Mesothelial cell of epicardium (in vitro differentiated cells): ENCODE results near the gene MOB3C. TPM values are rescaled to one million over a fixed set of nuclear protein-coding genes. Genes with fewer than 3 reads are reported as not detected.

Experiments
- DNase-seq, 2 experiments: peaks; one replicate each; pipeline ENCODE4 v3.0.0; 2021; ENCODE audit warnings: low spot score in 2 of 2; ENCODE audit not compliant: unreplicated experiment in 2 of 2
- H3K27ac Mint-ChIP-seq: 2 replicates; pipeline ENCODE4 v1.8.0; 2021; ENCODE audit warnings: mixed read lengths
- H3K27me3 Mint-ChIP-seq: 2 replicates; pipeline ENCODE4 v1.8.0; 2021; ENCODE audit warnings: low read depth, mixed read lengths
- H3K36me3 Mint-ChIP-seq: 2 replicates; pipeline ENCODE4 v1.8.0; 2021; ENCODE audit warnings: mixed read lengths
- H3K4me1 Mint-ChIP-seq: 2 replicates; pipeline ENCODE4 v1.8.0; 2021; ENCODE audit warnings: mixed read lengths
- H3K4me3 Mint-ChIP-seq: 2 replicates; pipeline ENCODE4 v1.8.0; 2021; ENCODE audit warnings: mild to moderate bottlenecking, moderate library complexity, mixed read lengths
- H3K9me3 Mint-ChIP-seq: 2 replicates; pipeline ENCODE4 v1.8.0; 2021; ENCODE audit warnings: mixed read lengths
- CTCF ChIP-seq: fragments of 200-600 bp; sonication (generic); IDR thresholded peaks from one replicate; pipeline ENCODE4 v1.5.0; 2021; ENCODE audit warnings: antibody characterized with exemption; ENCODE audit not compliant: unreplicated experiment
- total RNA-seq: library from RNA; stranded (reverse); gene quantifications from 3 replicates; pipeline ENCODE4 v1.2.1, GENCODE V29; 2021

The MOB3C gene
- total RNA-seq, 1 donor from 2014 or later: 11.0 TPM

- H3K4me3 Mint-ChIP-seq: no peak overlapping the region
- H3K27ac Mint-ChIP-seq: no peak overlapping the region
- peaks cover 8% of the 10 kb centered on the region for H3K4me1 Mint-ChIP-seq
- peaks cover 18% of the 10 kb centered on the region for H3K36me3 Mint-ChIP-seq
- no peak for TF ChIP-seq CTCF
- no peak for DNase-seq
- H3K9me3 Mint-ChIP-seq: no peaks in the 10 kb centered on the region
- no peaks in the 10 kb centered on the region for H3K27me3 Mint-ChIP-seq
Measured at GRCh38 chr1:46576596-46576995, 40.0 kb downstream of the MOB3C start.

DNA sequence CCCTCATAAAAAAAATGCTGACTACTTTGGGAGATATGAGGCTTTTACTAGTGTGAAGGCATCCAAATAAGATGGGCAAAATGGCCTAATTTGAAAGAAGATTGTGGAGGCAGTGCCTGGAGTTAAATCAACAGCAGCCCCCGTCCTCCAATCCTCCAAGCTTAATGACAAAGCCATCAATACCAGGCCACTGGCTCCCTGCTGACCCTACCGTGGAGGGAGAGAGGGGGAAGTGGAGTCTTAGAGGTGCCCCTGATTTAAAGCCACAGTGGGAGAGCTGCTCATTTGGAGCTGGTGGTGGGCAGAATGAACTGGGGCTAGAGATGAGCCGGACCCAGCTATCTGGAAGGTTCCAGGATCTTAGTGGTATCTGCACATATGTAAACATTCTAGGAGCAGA lies 40.8 kb downstream of the MOB3C start:
- Mint-ChIP-seq H3K4me3 (no peak overlapping the region), H3K36me3 (peaks cover 15% of the 10 kb centered on the region), H3K27ac (no peak overlapping the region), H3K4me1 (peaks cover 8% of the 10 kb centered on the region), H3K9me3 (no peaks in the 10 kb centered on the region), H3K27me3 (no peaks in the 10 kb centered on the region)
- no peak for DNase-seq
- TF ChIP-seq CTCF: no peak

DNA sequence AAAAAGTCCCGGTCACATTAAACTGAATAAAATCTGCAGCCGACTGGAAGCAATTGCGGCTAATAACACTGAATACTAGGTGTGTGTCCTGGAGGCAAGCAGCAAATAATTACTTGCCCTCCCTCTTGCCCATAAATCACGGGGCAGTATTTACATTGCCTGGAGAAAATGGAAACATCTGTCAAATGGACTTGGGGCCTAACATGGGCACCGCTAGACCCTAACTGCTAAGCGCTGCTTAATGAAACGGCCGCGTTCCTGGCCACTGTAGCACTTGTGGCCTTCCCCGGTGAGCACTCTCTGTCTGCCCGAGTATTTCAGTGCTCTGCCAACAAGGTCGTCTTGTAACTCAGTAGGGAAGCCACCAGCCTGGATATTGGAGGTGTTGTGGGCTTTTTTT lies 41.3 kb downstream of the MOB3C start:
- no peak overlapping the region for H3K27ac Mint-ChIP-seq
- H3K9me3 Mint-ChIP-seq: no peaks in the 10 kb centered on the region
- H3K27me3 Mint-ChIP-seq: no peaks in the 10 kb centered on the region
- no peak overlapping the region for H3K4me3 Mint-ChIP-seq
- peaks cover 10% of the 10 kb centered on the region for H3K36me3 Mint-ChIP-seq
- no peak for DNase-seq
- TF ChIP-seq CTCF: no peak
- H3K4me1 Mint-ChIP-seq: peaks cover 8% of the 10 kb centered on the region

GRCh38 chr1:46571691-46572225 lies 44.9 kb downstream of the MOB3C start:
- no peak for TF ChIP-seq CTCF
- Mint-ChIP-seq H3K27ac (no peak overlapping the region), H3K9me3 (peaks cover 3% of the 10 kb centered on the region), H3K27me3 (no peaks in the 10 kb centered on the region), H3K4me3 (no peak overlapping the region), H3K4me1 (peaks cover 12% of the 10 kb centered on the region), H3K36me3 (peaks cover 7% of the 10 kb centered on the region)
- no peak for DNase-seq

DNA sequence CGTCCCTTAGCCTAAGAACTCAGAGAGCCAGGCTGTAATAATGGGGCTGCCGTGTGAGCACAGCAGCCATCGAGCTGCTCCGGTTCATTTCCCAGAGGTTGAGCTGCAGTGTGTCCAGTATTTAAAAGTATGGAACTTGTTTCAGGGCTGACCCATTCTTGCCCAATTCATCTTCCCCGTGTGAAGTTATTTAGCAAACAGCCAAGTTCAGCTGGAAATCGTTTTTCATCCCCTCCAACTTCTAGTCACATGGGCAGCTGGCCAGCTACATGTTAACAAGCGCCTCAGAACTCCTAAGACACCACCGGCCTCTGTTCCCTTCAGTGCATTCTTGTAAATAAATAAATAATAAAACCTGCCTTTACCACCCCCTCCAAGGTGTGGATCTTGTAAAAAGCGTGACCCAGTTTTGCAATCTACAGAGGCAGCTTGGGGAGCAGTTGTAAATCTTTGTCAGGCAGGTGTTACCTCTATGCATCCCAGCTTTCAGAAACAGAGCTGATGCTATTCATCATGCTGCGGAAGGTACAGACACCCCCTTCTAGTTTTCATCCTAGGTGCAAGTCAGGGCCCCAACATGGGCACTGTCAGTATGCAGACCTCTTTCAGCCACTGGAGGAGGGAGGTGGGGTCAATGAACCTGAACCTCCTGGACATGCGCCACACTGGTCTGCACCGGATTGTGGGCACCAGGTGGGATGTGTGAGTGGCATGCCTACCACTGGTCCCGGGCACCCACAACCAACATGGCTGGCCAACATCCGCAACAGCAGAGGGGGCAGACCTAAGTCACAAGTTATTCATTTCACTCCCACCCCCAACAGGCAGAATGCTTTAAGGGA lies 46.5 kb downstream of the MOB3C start:
- H3K27me3 Mint-ChIP-seq: no peaks in the 10 kb centered on the region
- H3K9me3 Mint-ChIP-seq: peaks cover 3% of the 10 kb centered on the region
- H3K36me3 Mint-ChIP-seq: peaks cover 19% of the 10 kb centered on the region
- no peak overlapping the region for H3K27ac Mint-ChIP-seq
- no peak for DNase-seq
- TF ChIP-seq CTCF: no peak
- H3K4me1 Mint-ChIP-seq: peaks cover 6% of the 10 kb centered on the region
- H3K4me3 Mint-ChIP-seq: no peak overlapping the region
